ENCODE results near the gene NANP. TPM values are rescaled to one million over a fixed set of nuclear protein-coding genes. Genes with fewer than 3 reads are reported as not detected.

Gene NANP
- total and polyA plus RNA-seq, 2 of the 13 experiments (the other 11 are each of a cell fraction or from before 2014, with no cell fraction given), result 8.9 to 21.5 TPM

DNA sequence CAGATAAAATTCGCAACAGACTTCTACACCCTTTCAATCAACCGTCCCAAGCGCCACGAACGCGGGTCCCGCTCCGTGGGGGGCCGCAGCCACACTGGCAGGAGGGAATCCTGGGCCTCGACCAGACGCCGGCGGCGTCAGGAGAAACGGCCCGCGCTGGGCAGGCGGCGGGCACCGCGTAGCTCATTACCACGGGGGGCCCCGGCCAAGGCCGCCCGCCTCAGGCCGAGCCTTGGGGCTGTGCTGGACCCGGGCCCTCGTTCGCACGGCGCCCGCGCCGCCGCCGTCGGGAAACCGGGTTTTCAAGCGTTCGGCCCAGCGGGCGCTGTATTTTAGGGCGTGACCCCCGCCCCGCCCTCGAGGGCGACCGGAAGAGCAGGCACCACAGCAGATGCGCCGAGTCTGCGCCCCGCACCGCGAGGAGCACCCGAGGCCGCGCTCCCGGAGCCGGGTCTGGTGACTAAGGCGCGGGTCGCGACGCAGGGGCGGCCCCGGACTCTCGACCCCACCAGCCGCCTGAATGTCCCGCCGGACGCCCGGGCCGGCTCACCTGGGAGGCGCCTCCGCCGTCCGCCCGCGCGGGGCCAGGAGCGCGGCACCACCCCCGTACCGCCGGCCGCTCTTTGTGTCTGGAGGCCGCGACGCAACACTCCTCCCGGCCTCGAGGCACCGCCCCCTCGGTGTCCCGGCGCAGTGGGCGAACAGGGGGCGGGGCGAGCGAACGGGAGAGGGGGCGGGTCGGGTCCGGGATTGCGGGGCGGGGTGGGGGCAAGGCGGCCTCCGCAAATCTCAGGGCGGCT, 38.7 kb downstream of the NANP start, which contains the start of gene NINL (continued):
- TF ChIP-seq, protein P1, sequence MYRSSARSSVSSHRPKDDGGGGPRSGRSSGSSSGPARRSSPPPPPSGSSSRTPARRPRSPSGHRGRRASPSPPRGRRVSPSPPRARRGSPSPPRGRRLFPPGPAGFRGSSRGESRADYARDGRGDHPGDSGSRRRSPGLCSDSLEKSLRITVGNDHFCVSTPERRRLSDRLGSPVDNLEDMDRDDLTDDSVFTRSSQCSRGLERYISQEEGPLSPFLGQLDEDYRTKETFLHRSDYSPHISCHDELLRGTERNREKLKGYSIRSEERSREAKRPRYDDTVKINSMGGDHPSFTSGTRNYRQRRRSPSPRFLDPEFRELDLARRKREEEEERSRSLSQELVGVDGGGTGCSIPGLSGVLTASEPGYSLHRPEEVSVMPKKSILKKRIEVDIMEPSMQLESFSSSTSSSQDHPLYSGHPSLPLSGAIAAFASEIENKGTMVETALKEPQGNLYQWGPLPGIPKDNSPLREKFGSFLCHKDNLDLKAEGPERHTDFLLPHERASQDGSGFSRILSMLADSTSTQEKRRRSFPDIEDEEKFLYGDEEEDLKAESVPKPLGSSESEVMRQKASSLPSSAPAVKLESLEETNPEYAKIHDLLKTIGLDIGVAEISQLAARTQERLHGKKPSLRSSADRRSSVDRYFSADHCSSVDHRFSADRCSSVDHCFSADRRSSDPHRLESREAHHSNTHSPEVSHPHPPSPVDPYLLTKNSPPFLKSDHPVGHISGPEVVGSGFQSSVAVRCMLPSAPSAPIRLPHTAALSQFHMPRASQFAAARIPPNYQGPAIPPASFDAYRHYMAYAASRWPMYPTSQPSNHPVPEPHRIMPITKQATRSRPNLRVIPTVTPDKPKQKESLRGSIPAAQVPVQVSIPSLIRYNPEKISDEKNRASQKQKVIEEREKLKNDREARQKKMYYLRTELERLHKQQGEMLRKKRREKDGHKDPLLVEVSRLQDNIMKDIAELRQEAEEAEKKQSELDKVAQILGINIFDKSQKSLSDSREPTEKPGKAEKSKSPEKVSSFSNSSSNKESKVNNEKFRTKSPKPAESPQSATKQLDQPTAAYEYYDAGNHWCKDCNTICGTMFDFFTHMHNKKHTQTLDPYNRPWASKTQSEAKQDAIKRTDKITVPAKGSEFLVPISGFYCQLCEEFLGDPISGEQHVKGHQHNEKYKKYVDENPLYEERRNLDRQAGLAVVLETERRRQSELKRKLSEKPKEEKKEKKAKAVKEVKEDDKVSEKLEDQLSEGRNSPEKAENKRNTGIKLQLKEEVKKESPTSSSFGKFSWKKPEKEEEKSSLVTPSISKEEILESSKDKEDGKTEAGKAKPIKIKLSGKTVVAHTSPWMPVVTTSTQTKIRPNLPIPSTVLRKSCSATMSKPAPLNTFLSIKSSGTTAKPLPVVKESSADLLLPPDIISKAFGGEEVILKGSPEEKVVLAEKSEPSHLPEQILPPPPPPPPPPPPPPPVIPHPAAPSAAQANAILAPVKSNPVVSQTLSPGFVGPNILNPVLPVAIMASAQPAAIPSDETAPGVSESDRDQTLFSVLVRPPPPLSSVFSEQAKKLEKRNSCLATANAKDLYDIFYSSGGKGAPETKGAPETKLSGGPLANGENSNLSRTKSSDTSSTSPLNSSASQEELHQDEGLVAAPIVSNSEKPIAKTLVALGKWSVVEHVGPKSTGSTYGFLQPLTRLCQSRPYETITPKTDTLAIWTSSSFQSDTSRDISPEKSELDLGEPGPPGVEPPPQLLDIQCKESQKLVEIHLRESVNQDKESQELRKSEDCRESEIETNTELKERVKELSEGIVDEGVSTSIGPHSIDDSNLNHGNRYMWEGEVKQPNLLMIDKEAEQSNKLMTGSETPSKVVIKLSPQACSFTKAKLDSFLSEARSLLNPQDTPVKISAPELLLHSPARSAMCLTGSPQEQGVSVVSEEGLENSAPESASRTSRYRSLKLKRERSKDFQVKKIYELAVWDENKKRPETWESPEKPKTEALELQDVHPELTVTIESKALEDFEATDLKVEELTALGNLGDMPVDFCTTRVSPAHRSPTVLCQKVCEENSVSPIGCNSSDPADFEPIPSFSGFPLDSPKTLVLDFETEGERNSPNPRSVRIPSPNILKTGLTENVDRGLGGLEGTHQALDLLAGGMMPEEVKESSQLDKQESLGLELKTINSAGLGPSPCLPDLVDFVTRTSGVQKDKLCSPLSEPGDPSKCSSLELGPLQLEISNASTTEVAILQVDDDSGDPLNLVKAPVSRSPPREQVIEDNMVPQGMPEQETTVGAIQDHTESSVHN (CRISPR knock-in tag; IDR thresholded peaks at IDR 0.05), result peak; percentile 50; the same call in 1 of the 2 replicates
- TF ChIP-seq SMC3 (IDR thresholded peaks at IDR 0.05; ENCODE audit: low read length) (no peak; the same call in 1 of the 2 replicates), SALL2 (CRISPR knock-in tag; IDR thresholded peaks at IDR 0.05) (peak; percentile 95), ZNF674 (CRISPR knock-in tag; IDR thresholded peaks at IDR 0.05; ENCODE audit: low read depth) (peak; percentile 80; the same call in 1 of the 2 replicates), PCBP1 (IDR thresholded peaks at IDR 0.05; ENCODE audit: borderline replicate concordance, low read depth, low read length) (no peak), TAF1 (CRISPR knock-in tag; IDR thresholded peaks at IDR 0.05) (peak; percentile 70), ZNF746 (CRISPR knock-in tag; IDR thresholded peaks at IDR 0.05) (peak; percentile 8), ELF1 (CRISPR knock-in tag; IDR thresholded peaks at IDR 0.05) (peak; percentile 47), POGZ (CRISPR knock-in tag; IDR thresholded peaks at IDR 0.05) (peak; percentile 42), CC2D1A (CRISPR knock-in tag; IDR thresholded peaks at IDR 0.05) (no peak), MXI1 (IDR thresholded peaks at IDR 0.05; ENCODE audit: borderline replicate concordance, low read depth, low read length) (peak; percentile 55; the same call in 1 of the 3 replicates)
- TF ChIP-seq, protein P2, sequence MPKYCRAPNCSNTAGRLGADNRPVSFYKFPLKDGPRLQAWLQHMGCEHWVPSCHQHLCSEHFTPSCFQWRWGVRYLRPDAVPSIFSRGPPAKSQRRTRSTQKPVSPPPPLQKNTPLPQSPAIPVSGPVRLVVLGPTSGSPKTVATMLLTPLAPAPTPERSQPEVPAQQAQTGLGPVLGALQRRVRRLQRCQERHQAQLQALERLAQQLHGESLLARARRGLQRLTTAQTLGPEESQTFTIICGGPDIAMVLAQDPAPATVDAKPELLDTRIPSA (CRISPR knock-in tag; IDR thresholded peaks at IDR 0.05; ENCODE audit: borderline replicate concordance), result no peak; the same call in 1 of the 2 replicates
- TF ChIP-seq, protein P3, sequence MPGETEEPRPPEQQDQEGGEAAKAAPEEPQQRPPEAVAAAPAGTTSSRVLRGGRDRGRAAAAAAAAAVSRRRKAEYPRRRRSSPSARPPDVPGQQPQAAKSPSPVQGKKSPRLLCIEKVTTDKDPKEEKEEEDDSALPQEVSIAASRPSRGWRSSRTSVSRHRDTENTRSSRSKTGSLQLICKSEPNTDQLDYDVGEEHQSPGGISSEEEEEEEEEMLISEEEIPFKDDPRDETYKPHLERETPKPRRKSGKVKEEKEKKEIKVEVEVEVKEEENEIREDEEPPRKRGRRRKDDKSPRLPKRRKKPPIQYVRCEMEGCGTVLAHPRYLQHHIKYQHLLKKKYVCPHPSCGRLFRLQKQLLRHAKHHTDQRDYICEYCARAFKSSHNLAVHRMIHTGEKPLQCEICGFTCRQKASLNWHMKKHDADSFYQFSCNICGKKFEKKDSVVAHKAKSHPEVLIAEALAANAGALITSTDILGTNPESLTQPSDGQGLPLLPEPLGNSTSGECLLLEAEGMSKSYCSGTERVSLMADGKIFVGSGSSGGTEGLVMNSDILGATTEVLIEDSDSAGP (CRISPR knock-in tag; IDR thresholded peaks at IDR 0.05; ENCODE audit: borderline replicate concordance), result peak; percentile 67; the same call in 1 of the 2 replicates
- TF ChIP-seq, protein P4, sequence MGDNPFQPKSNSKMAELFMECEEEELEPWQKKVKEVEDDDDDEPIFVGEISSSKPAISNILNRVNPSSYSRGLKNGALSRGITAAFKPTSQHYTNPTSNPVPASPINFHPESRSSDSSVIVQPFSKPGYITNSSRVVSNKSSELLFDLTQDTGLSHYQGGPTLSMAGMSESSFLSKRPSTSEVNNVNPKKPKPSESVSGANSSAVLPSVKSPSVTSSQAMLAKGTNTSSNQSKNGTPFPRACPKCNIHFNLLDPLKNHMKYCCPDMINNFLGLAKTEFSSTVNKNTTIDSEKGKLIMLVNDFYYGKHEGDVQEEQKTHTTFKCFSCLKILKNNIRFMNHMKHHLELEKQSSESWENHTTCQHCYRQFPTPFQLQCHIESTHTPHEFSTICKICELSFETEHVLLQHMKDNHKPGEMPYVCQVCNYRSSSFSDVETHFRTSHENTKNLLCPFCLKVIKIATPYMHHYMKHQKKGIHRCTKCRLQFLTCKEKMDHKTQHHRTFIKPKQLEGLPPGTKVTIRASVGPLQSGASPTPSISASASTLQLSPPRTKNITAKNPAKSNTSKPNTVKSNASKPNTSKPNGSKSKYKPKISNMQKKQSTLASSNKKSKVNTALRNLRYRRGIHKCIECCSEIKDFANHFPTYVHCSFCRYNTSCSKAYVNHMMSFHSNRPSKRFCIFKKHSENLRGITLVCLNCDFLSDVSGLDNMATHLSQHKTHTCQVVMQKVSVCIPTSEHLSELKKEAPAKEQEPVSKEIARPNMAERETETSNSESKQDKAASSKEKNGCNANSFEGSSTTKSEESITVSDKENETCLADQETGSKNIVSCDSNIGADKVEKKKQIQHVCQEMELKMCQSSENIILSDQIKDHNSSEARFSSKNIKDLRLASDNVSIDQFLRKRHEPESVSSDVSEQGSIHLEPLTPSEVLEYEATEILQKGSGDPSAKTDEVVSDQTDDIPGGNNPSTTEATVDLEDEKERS (CRISPR knock-in tag; IDR thresholded peaks at IDR 0.05), result peak; percentile 40; the same call in 1 of the 2 replicates

All from HepG2 (cell line).